A673 (cell line): Measurements from ENCODE around the gene CPT1A.

Experiments
- EZH2 ChIP-seq: fragments of 200-600 bp; sonication (generic); IDR thresholded peaks from 2 replicates; pipeline ENCODE4 v1.6.1; 2017; ENCODE audit warnings: borderline replicate concordance, low read depth, mild to moderate bottlenecking, mixed read lengths, antibody characterized with exemption, low read length; ENCODE audit not compliant: poor library complexity, severe bottlenecking
- TF ChIP-seq, protein P1 (sequence below): fragments of 300-800, 200-600 bp; sonication (generic); conservative IDR thresholded peaks from 2 replicates; pipeline ENCODE4 v1.5.1; 2017; ENCODE audit warnings: low read depth, mild to moderate bottlenecking, antibody characterized with exemption, low read length, moderate library complexity, mixed read lengths

DNA sequence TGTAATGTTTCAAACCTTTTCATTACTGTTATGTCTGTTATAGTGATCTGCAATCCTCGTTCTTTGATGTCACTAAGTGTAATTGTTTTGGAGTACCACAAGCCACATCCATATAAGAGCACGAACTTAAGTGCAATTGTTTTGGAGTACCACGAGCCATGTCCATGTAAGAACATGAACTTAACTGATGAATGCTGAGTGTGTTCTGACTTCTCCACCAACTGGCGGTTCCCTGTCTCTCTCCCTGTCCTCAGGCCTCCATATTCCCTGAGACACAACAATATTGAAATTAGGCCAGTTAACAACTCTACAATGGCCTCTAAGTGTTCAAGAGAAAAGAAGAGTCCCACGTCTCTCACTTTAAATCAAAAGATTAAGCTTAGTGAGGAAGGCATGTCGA is 113.9 kb downstream of the CPT1A start:
- TF ChIP-seq, protein P1, sequence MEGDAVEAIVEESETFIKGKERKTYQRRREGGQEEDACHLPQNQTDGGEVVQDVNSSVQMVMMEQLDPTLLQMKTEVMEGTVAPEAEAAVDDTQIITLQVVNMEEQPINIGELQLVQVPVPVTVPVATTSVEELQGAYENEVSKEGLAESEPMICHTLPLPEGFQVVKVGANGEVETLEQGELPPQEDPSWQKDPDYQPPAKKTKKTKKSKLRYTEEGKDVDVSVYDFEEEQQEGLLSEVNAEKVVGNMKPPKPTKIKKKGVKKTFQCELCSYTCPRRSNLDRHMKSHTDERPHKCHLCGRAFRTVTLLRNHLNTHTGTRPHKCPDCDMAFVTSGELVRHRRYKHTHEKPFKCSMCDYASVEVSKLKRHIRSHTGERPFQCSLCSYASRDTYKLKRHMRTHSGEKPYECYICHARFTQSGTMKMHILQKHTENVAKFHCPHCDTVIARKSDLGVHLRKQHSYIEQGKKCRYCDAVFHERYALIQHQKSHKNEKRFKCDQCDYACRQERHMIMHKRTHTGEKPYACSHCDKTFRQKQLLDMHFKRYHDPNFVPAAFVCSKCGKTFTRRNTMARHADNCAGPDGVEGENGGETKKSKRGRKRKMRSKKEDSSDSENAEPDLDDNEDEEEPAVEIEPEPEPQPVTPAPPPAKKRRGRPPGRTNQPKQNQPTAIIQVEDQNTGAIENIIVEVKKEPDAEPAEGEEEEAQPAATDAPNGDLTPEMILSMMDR, result no peak
- TF ChIP-seq EZH2, result no peak
